Large intestine (tissue), 12 donors: Measurements from ENCODE around the gene NSG1. TPM values are rescaled to one million over a fixed set of nuclear protein-coding genes. Genes with fewer than 3 reads are reported as not detected.
"Not testable (repeated sequence)": the region's sequence is repeated elsewhere in the genome, so short reads cannot be mapped to it uniquely, and the experiment has no call there.

ENCODE experiments used
- DNase-seq, 2 donors: peaks; one replicate each; pipeline versions ENCODE4 v3.0.0 to v3.0.0-alpha.2; 2013
- H3K27ac ChIP-seq: one replicate; pipeline ENCODE4 v1.5.1; 2013; ENCODE audit warnings: low read length
- H3K27me3 ChIP-seq: 2 replicates; pipeline ENCODE4 v1.6.1; 2013; ENCODE audit warnings: low read length; ENCODE audit not compliant: control insufficient read depth, insufficient read depth
- H3K36me3 ChIP-seq: 2 replicates; pipeline ENCODE4 v1.6.1; 2013; ENCODE audit warnings: low read length; ENCODE audit not compliant: control insufficient read depth, insufficient read depth
- H3K4me1 ChIP-seq: one replicate; pipeline ENCODE4 v1.6.1; 2013; ENCODE audit warnings: low read length; ENCODE audit not compliant: control insufficient read depth, insufficient read depth
- H3K4me3 ChIP-seq: one replicate; pipeline ENCODE4 v1.5.1; 2013; ENCODE audit warnings: low read length
- H3K9me3 ChIP-seq: one replicate; pipeline ENCODE4 v1.6.1; 2013; ENCODE audit warnings: mild to moderate bottlenecking, low read depth, low read length, moderate library complexity; ENCODE audit not compliant: control insufficient read depth
- WGBS: methylation state at CpG from one replicate; pipeline ENCODE4 v1.1.5; 2013; ENCODE audit warnings: low lambda C conversion rate; ENCODE audit not compliant: insufficient coverage; 5-methylcytosine and 5-hydroxymethylcytosine counted together
- long read RNA-seq, 11 donors: transcript quantifications; one replicate each; lab custom pipeline, GENCODE V29; 2026
- polyA plus RNA-seq: library from polyadenylated mRNA; unstranded; fragments of 120-200 nt; gene quantifications from one replicate; pipeline ENCODE4 v1.2.1, GENCODE V29; 2013

The NSG1 gene
- polyA plus RNA-seq: 30.1 TPM
- long read RNA-seq, donor 1: 0 reads
- long read RNA-seq, donor 2, partial matches to known transcripts: 13 of 17 reads
- long read RNA-seq, donor 2, other reads (novel, unspliced or antisense): 0 of 17 reads
- long read RNA-seq, donor 3: 0 reads
- long read RNA-seq, donor 4, partial matches to known transcripts: 0 of 1 reads
- long read RNA-seq, donor 4, other reads (novel, unspliced or antisense): 0 of 1 reads
- long read RNA-seq, donor 5, partial matches to known transcripts: 11 of 14 reads
- long read RNA-seq, donor 5, other reads (novel, unspliced or antisense): 0 of 14 reads
- long read RNA-seq, donor 6, partial matches to known transcripts: 7 of 8 reads
- long read RNA-seq, donor 6, other reads (novel, unspliced or antisense): 0 of 8 reads
- long read RNA-seq, donor 7, partial matches to known transcripts: 16 of 17 reads
- long read RNA-seq, donor 7, other reads (novel, unspliced or antisense): 0 of 17 reads
- long read RNA-seq, donor 8, partial matches to known transcripts: 0 of 2 reads
- long read RNA-seq, donor 8, other reads (novel, unspliced or antisense): 0 of 2 reads
- long read RNA-seq, donor 9, partial matches to known transcripts: 28 of 31 reads
- long read RNA-seq, donor 9, other reads (novel, unspliced or antisense): 0 of 31 reads
- long read RNA-seq, donor 10, partial matches to known transcripts: 6 of 7 reads
- long read RNA-seq, donor 10, other reads (novel, unspliced or antisense): 0 of 7 reads
- long read RNA-seq, donor 11, partial matches to known transcripts: 5 of 6 reads
- long read RNA-seq, donor 11, other reads (novel, unspliced or antisense): 0 of 6 reads

GRCh38 chr4:4386736-4387392 lies at the start of gene NSG1:
Gene NSG1 (plus strand): TSS chr4:4387102. CDS start chr4:4387630, 528 bp downstream.
- Histone ChIP-seq H3K9me3 (no peaks in the 10 kb centered on the region), H3K27ac (no peak within 1 kb of the TSS), H3K4me1 (no peaks in the 10 kb centered on the region), H3K4me3 (peak within 1 kb of the TSS; percentile 30), H3K27me3 (peaks cover 72% of the 10 kb centered on the region), H3K36me3 (no peaks in the 10 kb centered on the region)
- no CpG with 5 or more reads among the region's 87 CpGs for WGBS
- DNase-seq: peak in 1 of 2 donors; percentile 36

- Histone ChIP-seq H3K9me3 (no peaks in the 10 kb centered on the region), H3K36me3 (no peaks in the 10 kb centered on the region), H3K4me1 (no peaks in the 10 kb centered on the region), H3K27ac (no peak overlapping the region), H3K4me3 (no peak overlapping the region), H3K27me3 (peaks cover 5% of the 10 kb centered on the region)
- 76% methylated on average over 3 of the region's 11 CpGs for WGBS
- no peak for DNase-seq
These were observed 48.5 kb upstream of the NSG1 start for GRCh38 chr4:4338210-4339001.

GRCh38 chr4:4339504-4340085 lies 47.3 kb upstream of the NSG1 start:
- no peaks in the 10 kb centered on the region for H3K9me3 ChIP-seq
- 25% methylated on average over 2 of the region's 21 CpGs for WGBS
- peak in 1 of 2 donors; percentile 14 for DNase-seq
- H3K27ac ChIP-seq: no peak overlapping the region
- peaks cover 5% of the 10 kb centered on the region for H3K27me3 ChIP-seq
- H3K36me3 ChIP-seq: no peaks in the 10 kb centered on the region
- H3K4me1 ChIP-seq: no peaks in the 10 kb centered on the region
- no peak overlapping the region for H3K4me3 ChIP-seq

- 100% methylated on average over 1 of the region's 9 CpGs for WGBS
- no peak for DNase-seq
These were observed 44.8 kb upstream of the NSG1 start for GRCh38 chr4:4341861-4342650.

GRCh38 chr4:4343038-4343437 lies 43.9 kb upstream of the NSG1 start:
- H3K9me3 ChIP-seq: no peaks in the 10 kb centered on the region
- H3K27me3 ChIP-seq: peaks cover 5% of the 10 kb centered on the region
- no peak overlapping the region for H3K4me3 ChIP-seq
- no peaks in the 10 kb centered on the region for H3K36me3 ChIP-seq
- 100% methylated on average over 1 of the region's 5 CpGs for WGBS
- H3K4me1 ChIP-seq: no peaks in the 10 kb centered on the region
- no peak for DNase-seq
- H3K27ac ChIP-seq: no peak overlapping the region

More at GRCh38 chr4:4341861-4342650, 44.8 kb upstream of the NSG1 start:
- Histone ChIP-seq H3K27ac (no peak overlapping the region), H3K4me3 (no peak overlapping the region), H3K36me3 (no peaks in the 10 kb centered on the region), H3K9me3 (no peaks in the 10 kb centered on the region), H3K4me1 (no peaks in the 10 kb centered on the region), H3K27me3 (peaks cover 5% of the 10 kb centered on the region)

- H3K27ac ChIP-seq: no peak overlapping the region
- H3K4me1 ChIP-seq: no peaks in the 10 kb centered on the region
- WGBS: no CpG with 5 or more reads among the region's 14 CpGs
- no peak overlapping the region for H3K4me3 ChIP-seq
- no peak for DNase-seq
- H3K36me3 ChIP-seq: no peaks in the 10 kb centered on the region
- peaks cover under 1% of the 10 kb centered on the region for H3K27me3 ChIP-seq
- H3K9me3 ChIP-seq: no peaks in the 10 kb centered on the region
These were observed 41.9 kb upstream of the NSG1 start for GRCh38 chr4:4344915-4345527.

- Histone ChIP-seq H3K4me1 (no peaks in the 10 kb centered on the region), H3K9me3 (no peaks in the 10 kb centered on the region), H3K27ac (no peak overlapping the region), H3K4me3 (no peak overlapping the region), H3K27me3 (no peaks in the 10 kb centered on the region), H3K36me3 (no peaks in the 10 kb centered on the region)
- no peak for DNase-seq
- WGBS: no CpG with 5 or more reads among the region's 1 CpG
These were observed 39.3 kb upstream of the NSG1 start for GRCh38 chr4:4347585-4347984.

- H3K4me3 ChIP-seq, DNase-seq, H3K27me3 ChIP-seq, H3K27ac ChIP-seq, H3K36me3 ChIP-seq, H3K9me3 ChIP-seq, H3K4me1 ChIP-seq: not testable (repeated sequence)
- WGBS: no CpG with 5 or more reads among the region's 9 CpGs
These were observed 38.3 kb upstream of the NSG1 start for GRCh38 chr4:4348585-4348984.

- H3K27me3 ChIP-seq: no peaks in the 10 kb centered on the region
- no peak overlapping the region for H3K4me3 ChIP-seq
- H3K36me3 ChIP-seq: no peaks in the 10 kb centered on the region
- WGBS: 60% methylated on average over 3 of the region's 3 CpGs
- no peak for DNase-seq
- H3K4me1 ChIP-seq: no peaks in the 10 kb centered on the region
- H3K27ac ChIP-seq: no peak overlapping the region
- H3K9me3 ChIP-seq: no peaks in the 10 kb centered on the region
These were observed 37.0 kb upstream of the NSG1 start for GRCh38 chr4:4349867-4350266.
